ENCODE results near the gene HOMEZ. TPM values are rescaled to one million over a fixed set of nuclear protein-coding genes. Genes with fewer than 3 reads are reported as not detected.

HOMEZ gene
- total and polyA plus RNA-seq, 7 donors, result 5.4 to 12.0 (median 6.1) TPM

DNA sequence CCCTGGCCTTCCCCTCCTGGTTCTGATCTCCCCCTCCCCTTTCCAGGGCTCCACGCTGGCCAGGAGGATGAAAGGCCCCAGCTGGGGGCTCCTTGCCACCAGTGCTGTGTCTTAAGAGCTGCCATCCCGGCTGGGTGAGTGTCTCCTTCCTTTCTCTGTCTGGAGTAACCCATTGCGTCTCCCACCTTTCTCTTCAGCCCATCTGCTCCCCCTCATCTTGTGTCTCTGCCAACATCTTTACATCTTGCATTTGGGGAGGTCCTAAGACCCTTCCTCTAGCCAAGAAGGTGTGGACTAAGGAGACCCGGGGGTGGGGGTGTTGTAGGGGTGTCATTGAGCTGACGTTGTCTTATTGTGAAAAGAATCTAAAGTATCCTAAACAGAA, 21.2 kb upstream of the HOMEZ start:
- intact Hi-C loops (cut with DNase I), result loop anchor here (2.0 to 10.0 kb wide), 4 partner anchors 14 to 838 kb away; partner anchors contain the start of genes ACIN1, C14orf119, EMC9 and PABPN1
- Histone ChIP-seq H3K36me3 (peaks cover 0 to 35% (median 5%) of the 10 kb centered on the region in 4 donors), H3K4me1 (peaks cover 0 to 53% (median 49%) of the 10 kb centered on the region in 4 donors), H3K9me3 (no peaks in the 10 kb centered on the region), H3K27ac (peak overlapping the region; percentile 86 to 90 (median 88)), H3K4me3 (peak overlapping the region; percentile 63 to 86 (median 78)), H3K27me3 (no peaks in the 10 kb centered on the region)
- WGBS, 2 donors, result 6 to 27% methylated on average over 5 of the region's 5 CpGs
- DNase-seq, result no peak
- TF ChIP-seq POLR2A (IDR thresholded peaks at IDR 0.05), result no peak
- TF ChIP-seq, protein P1, sequence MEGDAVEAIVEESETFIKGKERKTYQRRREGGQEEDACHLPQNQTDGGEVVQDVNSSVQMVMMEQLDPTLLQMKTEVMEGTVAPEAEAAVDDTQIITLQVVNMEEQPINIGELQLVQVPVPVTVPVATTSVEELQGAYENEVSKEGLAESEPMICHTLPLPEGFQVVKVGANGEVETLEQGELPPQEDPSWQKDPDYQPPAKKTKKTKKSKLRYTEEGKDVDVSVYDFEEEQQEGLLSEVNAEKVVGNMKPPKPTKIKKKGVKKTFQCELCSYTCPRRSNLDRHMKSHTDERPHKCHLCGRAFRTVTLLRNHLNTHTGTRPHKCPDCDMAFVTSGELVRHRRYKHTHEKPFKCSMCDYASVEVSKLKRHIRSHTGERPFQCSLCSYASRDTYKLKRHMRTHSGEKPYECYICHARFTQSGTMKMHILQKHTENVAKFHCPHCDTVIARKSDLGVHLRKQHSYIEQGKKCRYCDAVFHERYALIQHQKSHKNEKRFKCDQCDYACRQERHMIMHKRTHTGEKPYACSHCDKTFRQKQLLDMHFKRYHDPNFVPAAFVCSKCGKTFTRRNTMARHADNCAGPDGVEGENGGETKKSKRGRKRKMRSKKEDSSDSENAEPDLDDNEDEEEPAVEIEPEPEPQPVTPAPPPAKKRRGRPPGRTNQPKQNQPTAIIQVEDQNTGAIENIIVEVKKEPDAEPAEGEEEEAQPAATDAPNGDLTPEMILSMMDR (IDR thresholded peaks at IDR 0.05), result no peak
- no peak for TF ChIP-seq POLR2AphosphoS5 (IDR thresholded peaks at IDR 0.05)
- no peak for TF ChIP-seq EP300 (IDR thresholded peaks at IDR 0.05)

- DNase-seq, result peak; percentile 97
- Histone ChIP-seq H3K36me3 (peaks cover 0 to 32% (median 5%) of the 10 kb centered on the region in 4 donors), H3K27ac (peak within 1 kb of the TSS; percentile 86 to 90 (median 88)), H3K9me3 (no peaks in the 10 kb centered on the region), H3K27me3 (no peaks in the 10 kb centered on the region), H3K4me3 (peak within 1 kb of the TSS; percentile 63 to 86 (median 78)), H3K4me1 (peaks cover 0 to 54% (median 49%) of the 10 kb centered on the region in 4 donors)
- intact Hi-C loops (cut with DNase I), result loop anchor here (2.0 to 10.0 kb wide), 4 partner anchors 14 to 838 kb away; partner anchors contain the start of genes ACIN1, C14orf119, EMC9 and PABPN1
- WGBS, 2 donors, result 2 to 5% methylated on average over 24 of the region's 24 CpGs
- TF ChIP-seq POLR2AphosphoS5 (IDR thresholded peaks at IDR 0.05) (peak; percentile 71 to 85 (median 85)), POLR2A (IDR thresholded peaks at IDR 0.05) (peak in 1 of 2 donors; percentile 77), EP300 (IDR thresholded peaks at IDR 0.05) (no peak)
- TF ChIP-seq, protein P1 (IDR thresholded peaks at IDR 0.05), result no peak
Observed at GRCh38 chr14:23306412-23307145, 20.6 kb upstream of the HOMEZ start, which contains the start of gene BCL2L2. BCL2L2 (plus strand) TSS chr14:23306833; CDS start chr14:23307768, 935 bp downstream.

GRCh38 chr14:23302290-23303225, 16.6 kb upstream of the HOMEZ start, which contains the start of gene PPP1R3E:
PPP1R3E (minus strand) TSS chr14:23302859; CDS start chr14:23302576, 283 bp downstream.
- H3K4me1 ChIP-seq, result peaks cover 0 to 40% (median 35%) of the 10 kb centered on the region in 4 donors
- peak; percentile 88 for DNase-seq

DNA sequence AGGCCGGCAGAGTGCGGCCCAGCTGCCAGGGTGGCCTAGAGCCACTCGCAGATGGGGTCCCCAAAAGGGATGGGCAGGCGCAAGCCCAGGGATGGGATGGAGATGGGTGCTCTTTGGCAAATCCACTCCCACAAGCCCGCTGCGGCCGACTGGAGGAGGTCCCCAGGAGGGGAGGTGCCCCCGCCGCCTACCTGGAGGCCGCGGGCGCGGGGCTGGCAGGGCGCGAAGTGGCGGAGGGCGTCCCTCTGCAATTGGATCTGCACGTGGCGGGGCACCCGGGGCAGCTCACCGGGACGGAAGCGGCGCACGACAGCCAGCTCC, 16.0 kb upstream of the HOMEZ start:
- no peak for DNase-seq
- intact Hi-C loops (cut with DNase I), result loop anchor here (2.0 to 10.0 kb wide), 4 partner anchors 17 to 843 kb away; partner anchors contain the start of genes ACIN1, C14orf119, EMC9 and PRMT5
- TF ChIP-seq, protein P1 (IDR thresholded peaks at IDR 0.05), result no peak
- peak; percentile 91 to 96 for TF ChIP-seq POLR2A (IDR thresholded peaks at IDR 0.05)
- TF ChIP-seq EP300 (IDR thresholded peaks at IDR 0.05), result peak in 1 of 4 donors; percentile 17
- TF ChIP-seq POLR2AphosphoS5 (IDR thresholded peaks at IDR 0.05), result peak; percentile 97 to 98 (median 97)
- Histone ChIP-seq H3K9me3 (no peaks in the 10 kb centered on the region), H3K27me3 (no peaks in the 10 kb centered on the region), H3K27ac (peak overlapping the region; percentile 92 to 100 (median 100)), H3K36me3 (peaks cover 0 to 16% (median 0%) of the 10 kb centered on the region in 4 donors), H3K4me3 (peak overlapping the region; percentile 56 to 94 (median 71)), H3K4me1 (peaks cover 0 to 34% (median 29%) of the 10 kb centered on the region in 4 donors)
- 0% methylated on average over 25 of the region's 25 CpGs for WGBS, 2 donors

More at GRCh38 chr14:23302290-23303225, 16.6 kb upstream of the HOMEZ start, which contains the start of gene PPP1R3E:
- 1 to 2% methylated on average over 81 of the region's 81 CpGs for WGBS, 2 donors
- H3K27ac ChIP-seq, result peak within 1 kb of the TSS; percentile 92 to 100 (median 100)
- peaks cover 0 to 10% (median 0%) of the 10 kb centered on the region in 4 donors for H3K36me3 ChIP-seq
- intact Hi-C loops (cut with DNase I), result loop anchor here (10.0 kb wide), 3 partner anchors 208 to 842 kb away; partner anchors contain the start of genes ACIN1, C14orf119, EMC9 and PRMT5
- H3K9me3 ChIP-seq, result no peaks in the 10 kb centered on the region
- H3K4me3 ChIP-seq, result peak within 1 kb of the TSS; percentile 56 to 94 (median 71)
- TF ChIP-seq EP300 (IDR thresholded peaks at IDR 0.05) (no peak), POLR2AphosphoS5 (IDR thresholded peaks at IDR 0.05) (peak; percentile 38 to 70 (median 62)), POLR2A (IDR thresholded peaks at IDR 0.05) (peak in 1 of 2 donors; percentile 17)
- TF ChIP-seq, protein P1 (IDR thresholded peaks at IDR 0.05), result no peak
- H3K27me3 ChIP-seq, result no peaks in the 10 kb centered on the region
